DMS 273 (cell line): ENCODE data around the gene EFCAB14.
"Not testable (repeated sequence)": the region's sequence is repeated elsewhere in the genome, so short reads cannot be mapped to it uniquely, and the experiment has no call there.

Source experiments
- DNase-seq: peaks from one replicate; lab custom pipeline; 2025; ENCODE audit not compliant: unreplicated experiment; lab: John Stamatoyannopoulos, UW

Gene EFCAB14

GRCh38 chr1:46718727-46719622 lies at the start of gene EFCAB14:
Gene EFCAB14, minus strand, starts transcription at chr1:46719114. Its CDS starts 1,027 bp downstream, at chr1:46718087.
- DNase-seq, result peak; percentile 98

GRCh38 chr1:46768445-46768844 lies 49.5 kb upstream of the EFCAB14 start:
- no peak for DNase-seq

- no peak for DNase-seq
Observed at GRCh38 chr1:46767649-46768282, 48.9 kb upstream of the EFCAB14 start.

GRCh38 chr1:46764402-46764801 lies 45.5 kb upstream of the EFCAB14 start:
- DNase-seq, result no peak

- no peak for DNase-seq
Observed at GRCh38 chr1:46761740-46762139, 42.8 kb upstream of the EFCAB14 start.

GRCh38 chr1:46760558-46761166 lies 41.7 kb upstream of the EFCAB14 start:
- DNase-seq, result no peak

- no peak for DNase-seq
Observed at GRCh38 chr1:46757956-46758528, 39.1 kb upstream of the EFCAB14 start.

GRCh38 chr1:46757247-46757955 lies 38.5 kb upstream of the EFCAB14 start:
- no peak for DNase-seq

GRCh38 chr1:46755121-46755520 lies 36.2 kb upstream of the EFCAB14 start:
- no peak for DNase-seq

GRCh38 chr1:46754707-46755106 lies 35.8 kb upstream of the EFCAB14 start:
- DNase-seq, result not testable (repeated sequence)

- no peak for DNase-seq
Observed at GRCh38 chr1:46753985-46754384, 35.1 kb upstream of the EFCAB14 start.

- no peak for DNase-seq
Observed at GRCh38 chr1:46749921-46750404, 31.0 kb upstream of the EFCAB14 start.

- DNase-seq, result no peak
Observed at GRCh38 chr1:46749404-46749803, 30.5 kb upstream of the EFCAB14 start.

- peak; percentile 78 for DNase-seq
Observed at GRCh38 chr1:46747683-46748288, 28.9 kb upstream of the EFCAB14 start.

- DNase-seq, result no peak
Observed at GRCh38 chr1:46742069-46742468, 23.2 kb upstream of the EFCAB14 start.

- DNase-seq, result peak; percentile 76
Observed at GRCh38 chr1:46735708-46736324, 16.9 kb upstream of the EFCAB14 start.

- DNase-seq, result not testable (repeated sequence)
Observed at GRCh38 chr1:46728327-46728873, 9.5 kb upstream of the EFCAB14 start.

- no peak for DNase-seq
Observed at GRCh38 chr1:46725736-46726108, 6.8 kb upstream of the EFCAB14 start.

- peak; percentile 91 for DNase-seq
Observed at GRCh38 chr1:46724991-46725735, 6.2 kb upstream of the EFCAB14 start.
